Fibroblast of pulmonary artery (primary cell): ENCODE measurements around the gene MBOAT1.

Source experiments
- DNase-seq: peaks from one replicate; pipeline ENCODE4 v3.0.0-alpha.2; 2010; ENCODE audit warnings: low read depth
- H3K4me3 ChIP-seq: replicated peaks from 2 replicates; pipeline ENCODE4 v1.5.1; 2011; ENCODE audit warnings: low read depth, mild to moderate bottlenecking, control low read depth, low read length, moderate library complexity
- CTCF ChIP-seq: IDR thresholded peaks from 2 replicates; pipeline ENCODE4 v1.5.1; 2011; ENCODE audit warnings: mild to moderate bottlenecking, control low read depth, low read length, inconsistent platforms; ENCODE audit errors: missing control alignments

MBOAT1 gene

GRCh38 chr6:20162515-20162914 is 49.8 kb downstream of the MBOAT1 start:
- no peak overlapping the region for H3K4me3 ChIP-seq
- no peak for TF ChIP-seq CTCF
- DNase-seq, result no peak

- no peak overlapping the region for H3K4me3 ChIP-seq
- no peak for DNase-seq
- no peak for TF ChIP-seq CTCF
These were observed 51.6 kb downstream of the MBOAT1 start for GRCh38 chr6:20160541-20161283.

GRCh38 chr6:20159781-20160540 is 52.3 kb downstream of the MBOAT1 start:
- H3K4me3 ChIP-seq, result no peak overlapping the region
- DNase-seq, result no peak
- no peak for TF ChIP-seq CTCF

GRCh38 chr6:20159098-20159497 is 53.2 kb downstream of the MBOAT1 start:
- TF ChIP-seq CTCF, result no peak
- no peak for DNase-seq

GRCh38 chr6:20158676-20159075 is 53.6 kb downstream of the MBOAT1 start:
- no peak overlapping the region for H3K4me3 ChIP-seq
- no peak for TF ChIP-seq CTCF
- no peak for DNase-seq

More at GRCh38 chr6:20159098-20159497, 53.2 kb downstream of the MBOAT1 start:
- H3K4me3 ChIP-seq, result no peak overlapping the region

GRCh38 chr6:20156824-20157223 is 55.4 kb downstream of the MBOAT1 start:
- no peak for TF ChIP-seq CTCF
- DNase-seq, result no peak
- H3K4me3 ChIP-seq, result no peak overlapping the region

- no peak for TF ChIP-seq CTCF
- DNase-seq, result no peak
- H3K4me3 ChIP-seq, result no peak overlapping the region
These were observed 57.5 kb downstream of the MBOAT1 start for GRCh38 chr6:20154753-20155152.
